Mononuclear cell (primary cell): ENCODE measurements around the gene KAZN. TPM values are rescaled to one million over a fixed set of nuclear protein-coding genes. Genes with fewer than 3 reads are reported as not detected.

Source experiments
- H3K27me3 ChIP-seq: 2 replicates; pipeline ENCODE4 v1.6.0; 2011; ENCODE audit warnings: low read length, control low read depth; ENCODE audit not compliant: insufficient read depth
- H3K4me1 ChIP-seq: 2 replicates; pipeline ENCODE4 v1.5.1; 2011; ENCODE audit warnings: mild to moderate bottlenecking, low read length, control low read depth; ENCODE audit not compliant: insufficient read depth
- H3K4me3 ChIP-seq: 2 replicates; pipeline ENCODE4 v1.5.1; 2011; ENCODE audit warnings: mild to moderate bottlenecking, low read length, moderate library complexity
- H3K9me3 ChIP-seq: 2 replicates; pipeline ENCODE4 v1.5.1; 2011; ENCODE audit warnings: low read depth, mild to moderate bottlenecking, control low read depth, low read length
- total RNA-seq: library from RNA; depleted of rRNA; stranded (reverse); fragments of >200 nt; gene quantifications from one replicate; pipeline ENCODE4 v1.2.3, GENCODE V29; 2012

Gene KAZN
- total RNA-seq, 1 donor, result 0.31 TPM

- Histone ChIP-seq H3K4me1 (no peaks in the 10 kb centered on the region), H3K27me3 (no peaks in the 10 kb centered on the region), H3K4me3 (no peak overlapping the region), H3K9me3 (no peaks in the 10 kb centered on the region)
Measured at GRCh38 chr1:15046487-15047165, 448.1 kb downstream of the KAZN start.

- H3K4me3 ChIP-seq, result no peak overlapping the region
- H3K27me3 ChIP-seq, result no peaks in the 10 kb centered on the region
- no peaks in the 10 kb centered on the region for H3K9me3 ChIP-seq
- H3K4me1 ChIP-seq, result no peaks in the 10 kb centered on the region
Measured at GRCh38 chr1:15047237-15047636, 448.8 kb downstream of the KAZN start.

GRCh38 chr1:15048437-15048980 is 450.0 kb downstream of the KAZN start:
- no peaks in the 10 kb centered on the region for H3K9me3 ChIP-seq

GRCh38 chr1:15049067-15049466 is 450.6 kb downstream of the KAZN start:
- H3K4me3 ChIP-seq, result no peak overlapping the region
- no peaks in the 10 kb centered on the region for H3K9me3 ChIP-seq
- H3K27me3 ChIP-seq, result no peaks in the 10 kb centered on the region
- H3K4me1 ChIP-seq, result no peaks in the 10 kb centered on the region

More at GRCh38 chr1:15048437-15048980, 450.0 kb downstream of the KAZN start:
- H3K4me3 ChIP-seq, result no peak overlapping the region
- H3K27me3 ChIP-seq, result no peaks in the 10 kb centered on the region
- H3K4me1 ChIP-seq, result no peaks in the 10 kb centered on the region

- no peaks in the 10 kb centered on the region for H3K27me3 ChIP-seq
- no peaks in the 10 kb centered on the region for H3K4me1 ChIP-seq
- H3K4me3 ChIP-seq, result no peak overlapping the region
- no peaks in the 10 kb centered on the region for H3K9me3 ChIP-seq
Measured at GRCh38 chr1:15051882-15052528, 453.5 kb downstream of the KAZN start.

GRCh38 chr1:15053153-15053552 is 454.7 kb downstream of the KAZN start:
- H3K27me3 ChIP-seq, result no peaks in the 10 kb centered on the region
- H3K4me3 ChIP-seq, result no peak overlapping the region
- H3K9me3 ChIP-seq, result no peaks in the 10 kb centered on the region
- H3K4me1 ChIP-seq, result no peaks in the 10 kb centered on the region

- no peak overlapping the region for H3K4me3 ChIP-seq
- no peaks in the 10 kb centered on the region for H3K9me3 ChIP-seq
- H3K4me1 ChIP-seq, result no peaks in the 10 kb centered on the region
- no peaks in the 10 kb centered on the region for H3K27me3 ChIP-seq
Measured at GRCh38 chr1:15055736-15056415, 457.4 kb downstream of the KAZN start.

GRCh38 chr1:15056515-15057285 is 458.2 kb downstream of the KAZN start:
- H3K4me3 ChIP-seq, result no peak overlapping the region
- H3K27me3 ChIP-seq, result no peaks in the 10 kb centered on the region
- no peaks in the 10 kb centered on the region for H3K9me3 ChIP-seq
- no peaks in the 10 kb centered on the region for H3K4me1 ChIP-seq

- H3K27me3 ChIP-seq, result no peaks in the 10 kb centered on the region
- H3K9me3 ChIP-seq, result no peaks in the 10 kb centered on the region
- H3K4me3 ChIP-seq, result no peak overlapping the region
- no peaks in the 10 kb centered on the region for H3K4me1 ChIP-seq
Measured at GRCh38 chr1:15057834-15058233, 459.3 kb downstream of the KAZN start.

- no peaks in the 10 kb centered on the region for H3K4me1 ChIP-seq
- H3K9me3 ChIP-seq, result no peaks in the 10 kb centered on the region
- no peaks in the 10 kb centered on the region for H3K27me3 ChIP-seq
- no peak overlapping the region for H3K4me3 ChIP-seq
Measured at GRCh38 chr1:15058261-15058660, 459.8 kb downstream of the KAZN start.

- no peaks in the 10 kb centered on the region for H3K4me1 ChIP-seq
- no peaks in the 10 kb centered on the region for H3K27me3 ChIP-seq
- H3K4me3 ChIP-seq, result no peak overlapping the region
- no peaks in the 10 kb centered on the region for H3K9me3 ChIP-seq
Measured at GRCh38 chr1:15060104-15060503, 461.6 kb downstream of the KAZN start.

- H3K4me3 ChIP-seq, result no peak overlapping the region
- H3K4me1 ChIP-seq, result no peaks in the 10 kb centered on the region
- no peaks in the 10 kb centered on the region for H3K27me3 ChIP-seq
- H3K9me3 ChIP-seq, result no peaks in the 10 kb centered on the region
Measured at GRCh38 chr1:15062479-15063099, 464.1 kb downstream of the KAZN start.

- H3K4me1 ChIP-seq, result no peaks in the 10 kb centered on the region
- no peaks in the 10 kb centered on the region for H3K27me3 ChIP-seq
- H3K4me3 ChIP-seq, result no peak overlapping the region
Measured at GRCh38 chr1:15063346-15063745, 464.9 kb downstream of the KAZN start.

GRCh38 chr1:15063783-15064182 is 465.3 kb downstream of the KAZN start:
- no peaks in the 10 kb centered on the region for H3K9me3 ChIP-seq
- no peaks in the 10 kb centered on the region for H3K27me3 ChIP-seq
- no peaks in the 10 kb centered on the region for H3K4me1 ChIP-seq
- H3K4me3 ChIP-seq, result no peak overlapping the region

More at GRCh38 chr1:15063346-15063745, 464.9 kb downstream of the KAZN start:
- H3K9me3 ChIP-seq, result no peaks in the 10 kb centered on the region
